ENCODE data around the gene CYGB.
"Not testable (repeated sequence)": the region's sequence is repeated elsewhere in the genome, so short reads cannot be mapped to it uniquely, and the experiment has no call there.

Gene CYGB

GRCh38 chr17:76535788-76536510 lies 1.6 kb downstream of the CYGB start:
- DNase-seq (ENCODE audit: low read depth) = no peak
- H3K4me3 ChIP-seq (ENCODE audit: low read length) = no peak overlapping the region
- TF ChIP-seq, protein P1, sequence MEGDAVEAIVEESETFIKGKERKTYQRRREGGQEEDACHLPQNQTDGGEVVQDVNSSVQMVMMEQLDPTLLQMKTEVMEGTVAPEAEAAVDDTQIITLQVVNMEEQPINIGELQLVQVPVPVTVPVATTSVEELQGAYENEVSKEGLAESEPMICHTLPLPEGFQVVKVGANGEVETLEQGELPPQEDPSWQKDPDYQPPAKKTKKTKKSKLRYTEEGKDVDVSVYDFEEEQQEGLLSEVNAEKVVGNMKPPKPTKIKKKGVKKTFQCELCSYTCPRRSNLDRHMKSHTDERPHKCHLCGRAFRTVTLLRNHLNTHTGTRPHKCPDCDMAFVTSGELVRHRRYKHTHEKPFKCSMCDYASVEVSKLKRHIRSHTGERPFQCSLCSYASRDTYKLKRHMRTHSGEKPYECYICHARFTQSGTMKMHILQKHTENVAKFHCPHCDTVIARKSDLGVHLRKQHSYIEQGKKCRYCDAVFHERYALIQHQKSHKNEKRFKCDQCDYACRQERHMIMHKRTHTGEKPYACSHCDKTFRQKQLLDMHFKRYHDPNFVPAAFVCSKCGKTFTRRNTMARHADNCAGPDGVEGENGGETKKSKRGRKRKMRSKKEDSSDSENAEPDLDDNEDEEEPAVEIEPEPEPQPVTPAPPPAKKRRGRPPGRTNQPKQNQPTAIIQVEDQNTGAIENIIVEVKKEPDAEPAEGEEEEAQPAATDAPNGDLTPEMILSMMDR (conservative IDR thresholded peaks at IDR 0.05; ENCODE audit: low read depth, low read length) = no peak

GRCh38 chr17:76534831-76535732 lies 2.4 kb downstream of the CYGB start:
- TF ChIP-seq, protein P1 (conservative IDR thresholded peaks at IDR 0.05; ENCODE audit: low read depth, low read length) = no peak
- no peak for DNase-seq (ENCODE audit: low read depth)
- no peak overlapping the region for H3K4me3 ChIP-seq (ENCODE audit: low read length)

DNA sequence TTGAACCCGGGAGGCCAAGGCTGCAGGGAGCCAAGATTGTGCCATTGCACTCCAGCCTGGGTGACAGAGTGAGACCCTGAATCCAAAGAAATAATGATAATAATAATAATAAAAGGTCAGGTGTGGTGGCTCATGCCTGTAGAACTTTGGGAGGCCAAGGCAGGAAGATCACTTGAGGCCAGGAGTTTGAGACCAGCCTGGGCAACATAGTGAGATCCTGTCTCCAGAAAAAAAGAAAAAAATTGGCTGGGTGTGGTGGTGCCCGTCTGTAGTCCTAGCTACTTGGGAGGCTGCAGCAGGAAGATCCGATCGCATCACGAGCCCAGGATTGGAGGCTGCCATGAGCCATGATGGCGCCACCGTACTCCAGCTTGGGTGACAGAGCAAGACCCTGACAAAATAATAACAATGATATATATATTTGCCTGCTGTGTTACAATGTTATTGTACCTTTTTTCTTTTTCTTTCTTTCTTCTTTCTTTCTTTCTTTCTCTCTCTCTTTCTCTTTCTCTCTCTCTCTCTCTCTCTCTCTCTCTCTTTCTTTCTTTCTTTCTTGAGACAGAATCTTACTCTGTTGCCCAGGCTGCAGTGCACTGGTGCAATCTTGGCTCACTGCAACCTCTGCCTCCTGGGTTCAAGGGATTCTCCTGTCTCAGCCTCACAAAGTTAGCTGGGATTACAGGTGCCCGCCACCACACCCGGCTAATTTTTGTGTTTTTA lies 3.7 kb downstream of the CYGB start:
- not testable (repeated sequence) for H3K4me3 ChIP-seq (ENCODE audit: low read length); DNase-seq (ENCODE audit: low read depth)

GRCh38 chr17:76532072-76532651 lies 5.3 kb downstream of the CYGB start:
- H3K4me3 ChIP-seq (ENCODE audit: low read length) = no peak overlapping the region
- TF ChIP-seq, protein P1 (conservative IDR thresholded peaks at IDR 0.05; ENCODE audit: low read depth, low read length) = no peak
- no peak for DNase-seq (ENCODE audit: low read depth)

GRCh38 chr17:76531486-76532038 lies 5.9 kb downstream of the CYGB start:
- DNase-seq (ENCODE audit: low read depth) = no peak
- TF ChIP-seq, protein P1 (conservative IDR thresholded peaks at IDR 0.05; ENCODE audit: low read depth, low read length) = no peak
- no peak overlapping the region for H3K4me3 ChIP-seq (ENCODE audit: low read length)

DNA sequence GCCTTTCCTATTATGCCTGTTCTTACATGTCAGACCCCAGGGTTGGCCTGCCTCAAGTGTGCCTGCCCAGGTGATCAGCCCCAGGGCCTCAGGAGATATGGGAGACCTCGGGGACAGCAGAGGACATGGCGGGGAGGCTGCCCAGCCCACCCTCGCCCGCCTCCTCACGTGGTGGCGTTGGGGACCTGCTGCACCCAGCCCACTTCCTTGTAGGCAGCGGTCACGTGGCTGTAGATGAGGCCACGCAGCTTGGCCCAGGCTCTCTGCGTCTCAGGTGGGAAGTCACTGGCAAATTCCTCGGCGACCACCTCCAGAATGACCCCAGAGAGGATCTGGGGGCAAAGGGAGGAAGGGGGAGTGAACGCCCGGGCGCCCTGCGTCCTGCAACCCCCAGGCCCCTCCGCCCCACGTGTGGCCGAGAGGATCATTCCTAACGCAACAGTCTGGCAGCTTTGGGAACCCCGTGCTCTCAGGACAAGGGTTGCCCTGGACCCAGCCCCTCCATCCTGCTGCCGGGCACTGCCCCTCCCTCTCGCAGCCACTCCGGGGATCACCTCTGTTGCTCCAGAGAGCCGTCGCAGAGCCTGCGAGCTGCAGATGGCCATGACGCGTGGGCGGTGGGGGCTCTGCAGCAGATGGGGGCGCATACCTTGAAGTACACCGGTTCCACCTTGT lies 6.6 kb downstream of the CYGB start:
- no peak overlapping the region for H3K4me3 ChIP-seq (ENCODE audit: low read length)
- DNase-seq (ENCODE audit: low read depth) = no peak
- TF ChIP-seq, protein P1 (conservative IDR thresholded peaks at IDR 0.05; ENCODE audit: low read depth, low read length) = no peak
